GM21529 (cell line): ENCODE data around the gene MAP3K7.
"Not testable (repeated sequence)": the region's sequence is repeated elsewhere in the genome, so short reads cannot be mapped to it uniquely, and the experiment has no call there.

ENCODE experiments used
- ATAC-seq: cut with Tn5 transposase; IDR thresholded peaks from one replicate; pipeline ENCODE4 v1.9.1; 2021; ENCODE audit not compliant: unreplicated experiment

Gene MAP3K7

DNA sequence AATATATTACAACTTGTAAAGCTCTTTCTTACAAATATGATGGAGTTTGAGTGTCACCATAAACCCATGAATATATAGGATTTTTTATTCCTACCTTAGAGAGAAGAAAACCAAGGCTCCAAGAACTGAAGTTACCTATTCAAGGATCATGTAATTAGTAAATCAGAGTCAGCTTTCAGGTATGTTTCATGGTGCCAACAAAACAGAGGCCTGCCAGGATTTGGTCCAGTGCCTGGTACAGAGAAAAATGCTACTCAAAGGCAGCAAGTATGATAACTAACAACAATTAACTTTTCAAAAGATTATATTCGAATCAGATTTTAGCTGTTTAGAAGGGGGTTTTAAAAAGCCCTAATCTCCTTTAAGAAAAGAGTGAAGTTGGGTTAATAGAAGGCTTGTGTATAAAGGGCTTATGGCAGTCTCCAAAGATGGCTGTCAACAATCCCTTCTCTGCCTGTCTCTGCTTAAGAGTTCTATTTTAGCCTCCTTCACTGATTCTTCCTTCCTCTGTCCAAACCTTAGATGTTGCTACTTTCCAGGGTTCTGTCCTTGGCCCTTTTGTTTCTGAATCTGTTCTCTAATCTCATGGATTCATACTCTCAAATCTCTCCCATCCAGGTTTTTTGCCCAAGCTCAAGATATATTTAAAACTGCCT lies 7.8 kb downstream of the MAP3K7 start:
- no peak for ATAC-seq

DNA sequence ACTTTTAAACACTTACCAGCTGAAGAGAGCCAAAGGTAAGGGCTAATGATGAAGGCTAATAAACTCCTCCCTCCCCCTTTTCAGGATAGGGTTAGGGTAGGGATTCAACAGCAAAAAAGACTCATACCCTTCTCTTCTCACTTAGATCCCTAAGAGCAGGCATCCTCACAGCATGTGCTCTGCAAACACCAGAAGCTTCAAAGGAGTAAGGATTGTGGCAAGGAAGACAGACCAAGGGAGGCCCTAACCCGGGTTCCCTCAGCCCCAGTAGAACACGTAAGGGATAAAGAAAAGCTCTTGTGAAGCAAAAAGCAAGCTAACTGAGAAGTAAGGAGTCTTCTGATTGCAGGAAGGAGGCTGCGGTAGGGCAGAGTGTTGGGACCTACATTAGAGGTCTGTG lies 11.6 kb downstream of the MAP3K7 start:
- no peak for ATAC-seq

GRCh38 chr6:90574610-90575009 lies 12.3 kb downstream of the MAP3K7 start:
- ATAC-seq, result no peak

DNA sequence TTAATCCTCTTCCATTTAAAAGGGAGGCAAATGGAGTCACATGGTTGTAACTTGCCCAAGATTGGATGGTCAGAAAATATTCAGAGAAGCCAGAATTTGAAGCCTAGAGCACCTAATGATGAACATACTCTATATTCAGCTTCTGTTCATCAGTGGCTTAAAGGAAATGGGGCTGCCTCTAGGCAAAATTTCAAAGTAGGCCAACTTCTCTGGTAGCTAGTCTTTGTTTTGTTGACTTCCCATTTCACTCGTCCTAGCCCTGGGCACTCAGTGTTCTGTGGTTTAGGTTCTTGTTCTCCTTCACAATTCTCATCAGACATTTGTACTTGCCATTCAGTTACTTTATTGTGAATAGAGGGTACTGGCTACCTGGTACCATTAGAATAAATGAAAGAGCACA lies 13.2 kb downstream of the MAP3K7 start:
- no peak for ATAC-seq

- no peak for ATAC-seq
These were observed 14.0 kb downstream of the MAP3K7 start for GRCh38 chr6:90572856-90573255.

DNA sequence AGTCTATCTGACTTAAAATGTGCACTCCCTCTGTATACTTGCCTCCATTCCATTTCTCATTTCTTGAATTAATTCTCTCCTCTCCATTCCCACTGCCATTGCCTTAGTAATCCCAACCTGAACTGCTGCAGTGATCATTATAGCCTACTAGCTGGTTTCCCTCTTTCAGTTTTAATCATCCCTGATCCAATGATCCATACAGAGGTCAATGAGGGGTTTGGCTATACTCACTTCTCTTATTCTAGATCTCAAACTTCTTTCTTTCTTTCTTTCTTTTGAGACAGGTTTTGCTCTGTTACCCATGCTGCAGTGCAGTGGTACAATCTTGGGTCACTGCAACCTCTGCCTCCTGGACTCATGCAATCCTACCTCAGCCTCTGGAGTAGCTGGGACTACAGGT lies 17.6 kb downstream of the MAP3K7 start:
- no peak for ATAC-seq

GRCh38 chr6:90567682-90568081 lies 19.2 kb downstream of the MAP3K7 start:
- not testable (repeated sequence) for ATAC-seq

DNA sequence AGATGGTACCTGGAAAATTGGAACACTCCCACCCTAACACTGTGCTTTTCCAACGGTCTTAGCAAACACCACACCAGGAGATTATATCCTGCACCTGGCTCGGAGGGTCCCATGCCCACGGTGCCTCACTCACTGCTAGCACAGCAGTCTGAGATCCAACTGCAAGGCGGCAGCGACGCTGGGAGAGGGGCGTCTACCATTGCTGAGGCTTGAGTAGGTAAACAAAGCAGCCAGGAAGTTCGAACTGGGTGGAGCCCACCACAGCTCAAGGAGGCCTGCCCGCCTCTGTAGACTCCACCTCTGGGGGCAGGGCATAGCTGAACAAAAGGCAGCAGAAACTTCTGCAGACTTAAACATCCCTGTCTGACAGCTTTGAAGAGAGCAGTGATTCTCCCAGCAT lies 24.5 kb downstream of the MAP3K7 start:
- not testable (repeated sequence) for ATAC-seq

GRCh38 chr6:90559931-90560330 lies 26.9 kb downstream of the MAP3K7 start:
- ATAC-seq, result no peak

DNA sequence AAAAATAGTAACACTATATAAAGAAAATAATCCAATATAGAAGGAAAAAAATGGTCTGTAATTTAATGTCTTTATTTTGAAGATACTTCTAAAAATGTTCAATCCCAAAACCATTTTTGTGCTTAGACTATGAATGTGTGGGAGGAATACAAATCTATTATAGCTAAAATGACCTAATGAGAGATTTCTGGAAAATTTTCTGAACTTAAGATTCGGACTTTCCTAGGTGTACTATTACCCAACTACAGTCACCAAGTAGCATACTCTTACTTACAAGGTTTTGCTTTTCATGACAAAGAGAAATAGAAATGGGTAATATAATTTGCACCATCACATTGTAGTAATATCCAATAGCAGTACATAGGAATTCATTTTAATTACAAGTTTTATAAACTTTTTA lies 29.9 kb downstream of the MAP3K7 start:
- ATAC-seq, result no peak

GRCh38 chr6:90547991-90548390 lies 38.9 kb downstream of the MAP3K7 start:
- no peak for ATAC-seq

DNA sequence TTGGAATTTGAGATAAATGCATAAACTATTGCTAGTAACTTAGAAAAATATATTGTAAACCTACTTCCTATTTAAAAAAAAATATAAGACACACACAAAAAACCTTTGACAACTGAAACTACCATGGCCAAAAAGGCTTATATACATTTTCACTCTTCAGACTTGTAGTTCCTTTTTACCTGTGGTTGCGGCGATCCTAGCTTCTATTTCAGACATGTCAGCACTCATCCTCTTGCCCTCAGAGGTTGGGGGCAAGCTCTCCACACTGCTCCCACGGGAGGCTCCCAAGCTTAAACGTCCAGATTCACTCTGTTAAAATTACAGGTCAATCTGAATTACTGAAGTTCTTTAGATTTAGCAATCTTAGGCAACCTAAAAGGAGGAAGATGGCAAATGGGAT lies 39.8 kb downstream of the MAP3K7 start:
- no peak for ATAC-seq

- no peak for ATAC-seq
These were observed 41.4 kb downstream of the MAP3K7 start for GRCh38 chr6:90545448-90545847.

GRCh38 chr6:90544741-90545140 lies 42.1 kb downstream of the MAP3K7 start:
- ATAC-seq, result no peak

DNA sequence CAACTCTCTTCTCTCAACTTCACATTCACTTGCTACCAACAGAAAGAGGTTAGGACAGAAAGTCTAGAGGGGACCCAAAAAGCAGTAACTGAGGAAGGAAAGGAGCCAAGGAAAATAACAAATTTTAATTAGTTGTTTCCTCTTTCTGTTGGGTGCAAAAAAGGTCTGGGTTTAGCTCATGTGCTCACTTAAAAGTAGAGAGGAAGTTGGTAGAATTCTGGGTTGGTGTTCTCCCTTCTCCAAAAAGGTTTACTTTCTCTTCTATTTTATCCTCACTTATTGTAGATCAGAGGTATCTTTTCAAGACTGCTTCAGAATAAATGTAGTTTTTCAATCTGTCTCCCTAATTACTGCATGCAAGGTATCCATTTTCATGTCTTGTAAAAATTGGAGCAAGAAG lies 42.8 kb downstream of the MAP3K7 start:
- no peak for ATAC-seq

DNA sequence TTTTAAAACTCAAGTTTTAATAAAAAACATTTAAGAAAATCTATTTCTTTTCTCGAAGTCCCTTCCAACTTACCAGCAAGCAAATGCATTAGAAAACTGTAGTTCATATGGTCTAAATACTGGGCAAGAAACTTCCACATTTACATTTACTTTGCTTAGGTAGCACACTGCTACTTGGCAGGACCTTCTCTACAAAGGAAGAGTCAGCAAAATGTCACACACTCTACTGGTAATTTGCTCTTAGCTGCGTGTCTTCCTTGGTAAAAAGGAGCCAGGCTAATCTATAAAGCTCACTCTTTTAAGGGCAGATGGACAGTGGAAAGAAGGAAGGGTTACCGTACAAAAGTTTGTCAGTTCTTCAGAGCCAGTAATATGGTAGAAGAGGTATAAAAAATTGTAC lies 45.7 kb downstream of the MAP3K7 start:
- ATAC-seq, result no peak

DNA sequence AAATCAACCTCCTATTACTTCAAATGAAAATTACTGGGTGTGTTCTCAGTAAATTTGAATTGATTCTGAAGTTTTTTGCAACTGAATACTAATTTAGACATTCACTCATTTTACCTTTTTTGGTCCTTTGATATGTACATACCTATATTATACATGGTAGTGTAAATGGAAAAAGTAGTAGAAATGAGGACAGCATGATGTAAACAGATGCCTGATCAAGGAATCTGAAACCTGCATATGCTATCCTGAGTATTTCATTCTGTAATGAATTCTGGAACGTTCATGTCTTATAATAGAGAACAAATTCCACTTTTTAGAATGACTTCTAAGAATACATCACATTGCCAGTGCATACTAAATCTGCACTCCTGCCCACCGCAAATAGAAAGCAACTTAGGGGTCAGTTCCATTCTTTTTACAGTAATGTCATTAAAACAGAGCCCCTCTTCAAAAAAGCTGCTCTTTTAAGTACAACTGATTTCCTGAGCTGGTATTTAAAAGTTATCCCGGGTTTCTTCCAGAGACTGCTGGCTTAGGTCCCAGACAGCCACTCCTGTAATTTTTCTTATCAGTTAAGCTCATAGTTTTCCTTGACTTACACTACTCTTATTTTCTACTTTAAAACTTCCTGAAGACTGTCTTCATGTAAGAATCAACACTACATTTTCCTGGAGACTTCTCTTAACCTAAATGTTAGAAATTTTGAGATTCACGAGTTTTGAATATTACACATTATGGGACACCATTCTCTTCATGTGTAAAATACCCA lies 48.4 kb downstream of the MAP3K7 start:
- ATAC-seq, result no peak

- peak; percentile 78 for ATAC-seq
These were observed 49.1 kb downstream of the MAP3K7 start for GRCh38 chr6:90537723-90538258.

GRCh38 chr6:90537027-90537426 lies 49.8 kb downstream of the MAP3K7 start:
- no peak for ATAC-seq

- no peak for ATAC-seq
These were observed 50.4 kb downstream of the MAP3K7 start for GRCh38 chr6:90536520-90536919.

DNA sequence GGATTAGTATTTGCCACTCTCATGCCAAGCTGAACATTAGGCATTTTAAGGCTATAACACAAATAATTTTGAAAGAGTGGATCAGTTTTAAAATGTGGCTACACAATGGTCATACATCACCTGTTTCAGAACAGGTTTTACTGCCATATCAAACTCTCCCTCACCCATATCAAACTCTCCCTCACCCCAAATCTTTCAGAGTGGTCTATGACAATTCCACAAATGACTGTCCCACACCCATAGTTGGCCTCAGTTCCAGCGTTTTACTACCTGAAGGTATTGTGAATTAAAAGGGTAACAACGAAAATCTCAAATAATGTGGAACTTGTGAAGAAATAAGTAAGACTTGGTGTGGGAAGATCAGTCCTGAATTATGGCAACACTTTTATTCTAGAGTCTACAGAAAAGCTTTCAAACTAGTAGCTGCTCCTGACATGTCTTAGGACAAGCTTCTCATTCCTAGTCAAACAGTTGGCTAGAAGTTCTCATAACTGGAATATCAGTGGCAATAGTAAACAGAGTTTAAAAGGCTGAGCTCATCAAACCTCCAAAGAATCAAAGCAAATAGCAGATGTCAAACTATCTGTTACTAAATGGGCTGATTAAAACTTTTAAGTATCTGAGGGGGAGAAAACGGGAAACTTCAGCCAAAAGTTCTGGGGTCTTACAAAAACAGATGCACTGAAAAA lies 52.4 kb downstream of the MAP3K7 start:
- no peak for ATAC-seq
